IPS-20b (cell line): ENCODE measurements around the gene SFTPA2.
"Not testable (repeated sequence)": the region's sequence is repeated elsewhere in the genome, so short reads cannot be mapped to it uniquely, and the experiment has no call there.

Experiments
- H3K27ac ChIP-seq: one replicate; pipeline ENCODE4 v1.5.1; 2013; ENCODE audit warnings: low read length
- H3K27me3 ChIP-seq: 2 replicates; pipeline ENCODE4 v1.6.1; 2013; ENCODE audit warnings: mild to moderate bottlenecking, low read length, inconsistent platforms; ENCODE audit not compliant: insufficient read depth
- H3K36me3 ChIP-seq: 2 replicates; pipeline ENCODE4 v1.6.1; 2013; ENCODE audit warnings: low read depth, mild to moderate bottlenecking, inconsistent platforms, low read length, moderate library complexity; ENCODE audit not compliant: insufficient read depth
- H3K4me1 ChIP-seq: 2 replicates; pipeline ENCODE4 v1.6.1; 2013; ENCODE audit warnings: mild to moderate bottlenecking, control low read depth, inconsistent platforms, low read length, moderate library complexity; ENCODE audit not compliant: insufficient read depth
- H3K4me3 ChIP-seq: 2 replicates; pipeline ENCODE4 v1.5.1; 2013; ENCODE audit warnings: mild to moderate bottlenecking, low read length, inconsistent platforms
- H3K9ac ChIP-seq: 2 replicates; pipeline ENCODE4 v1.6.1; 2013; ENCODE audit warnings: low read depth, mild to moderate bottlenecking, inconsistent platforms, low read length, moderate library complexity
- H3K9me3 ChIP-seq: 2 replicates; pipeline ENCODE4 v1.6.1; 2013; ENCODE audit warnings: mild to moderate bottlenecking, low read depth, low read length, inconsistent platforms; ENCODE audit not compliant: insufficient read depth

Gene SFTPA2

DNA sequence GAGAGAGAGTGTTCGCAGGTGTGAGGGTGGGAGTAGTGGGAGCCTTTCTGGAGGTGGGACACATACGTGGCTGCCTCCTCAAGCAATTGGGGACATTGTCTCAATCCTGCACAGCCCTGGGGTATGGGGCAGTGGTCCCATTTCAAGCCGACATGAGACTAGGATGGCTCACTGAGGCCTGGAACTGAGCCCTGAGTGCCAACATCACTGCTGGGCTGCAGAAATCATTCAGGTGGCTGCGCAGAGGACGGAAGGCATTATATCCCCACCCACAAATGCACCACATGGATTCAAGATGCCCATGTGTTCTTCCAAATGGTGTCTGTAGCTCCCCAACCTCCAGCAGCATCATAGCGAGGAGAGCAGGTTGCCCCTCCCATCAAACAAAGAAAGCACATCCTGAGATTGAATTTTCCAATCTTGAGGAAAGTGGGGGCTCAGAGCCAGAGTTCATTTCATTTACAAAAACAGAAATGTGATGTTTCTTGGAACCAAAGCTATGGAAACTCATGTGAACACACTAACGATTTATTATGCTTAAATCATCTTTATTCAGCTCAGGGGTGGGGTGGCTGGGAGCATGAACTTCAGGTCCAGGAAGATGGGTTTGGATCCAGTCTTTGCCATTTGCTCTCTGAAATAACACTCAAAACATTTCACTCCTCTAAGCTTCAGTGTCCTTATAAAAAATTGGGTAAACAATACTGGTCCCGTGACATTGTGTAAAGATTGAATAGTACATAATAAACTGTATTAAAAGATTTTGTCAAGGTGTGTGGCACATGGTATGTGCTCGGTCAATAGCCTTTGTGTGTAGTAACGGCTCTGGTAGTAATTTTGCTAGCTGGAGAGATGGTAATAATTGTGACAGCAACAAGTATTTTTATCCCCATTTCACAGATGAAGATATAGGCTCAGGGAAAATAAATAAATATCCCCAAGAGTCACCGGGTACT is 4.6 kb downstream of the SFTPA2 start:
- no peaks in the 10 kb centered on the region; the same call in 1 of the 2 replicates for H3K4me1 ChIP-seq
- H3K9me3 ChIP-seq: no peaks in the 10 kb centered on the region
- peaks cover 6% of the 10 kb centered on the region; the same call in 1 of the 2 replicates for H3K27me3 ChIP-seq
- H3K36me3 ChIP-seq: no peaks in the 10 kb centered on the region
- H3K9ac ChIP-seq: no peak overlapping the region
- no peak overlapping the region for H3K4me3 ChIP-seq
- no peak overlapping the region for H3K27ac ChIP-seq

DNA sequence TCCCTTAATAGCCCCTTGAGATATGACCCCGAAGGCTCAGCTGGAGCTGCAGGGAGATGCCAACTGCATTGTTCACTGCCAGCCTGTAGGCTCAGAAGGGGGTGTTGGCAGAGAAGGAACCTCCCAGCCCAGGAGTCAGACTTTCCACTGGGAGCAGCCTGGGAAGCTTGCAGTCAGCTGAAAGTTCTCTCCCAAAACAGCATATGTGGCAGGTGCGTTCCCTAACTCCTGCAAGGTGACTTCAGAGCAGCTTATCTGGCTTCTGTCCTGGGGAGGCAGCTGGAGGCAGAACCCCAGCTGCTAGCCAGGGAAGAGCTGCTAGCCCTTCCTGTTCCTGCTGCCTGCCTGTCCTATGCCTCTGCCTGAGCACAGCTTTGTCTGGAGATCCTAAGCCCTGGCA is 8.1 kb downstream of the SFTPA2 start:
- H3K9ac ChIP-seq: no peak overlapping the region
- H3K36me3 ChIP-seq: no peaks in the 10 kb centered on the region
- no peak overlapping the region for H3K27ac ChIP-seq
- H3K4me3 ChIP-seq: no peak overlapping the region
- H3K9me3 ChIP-seq: no peaks in the 10 kb centered on the region
- peaks cover 6% of the 10 kb centered on the region for H3K27me3 ChIP-seq
- no peaks in the 10 kb centered on the region; the same call in 1 of the 2 replicates for H3K4me1 ChIP-seq

DNA sequence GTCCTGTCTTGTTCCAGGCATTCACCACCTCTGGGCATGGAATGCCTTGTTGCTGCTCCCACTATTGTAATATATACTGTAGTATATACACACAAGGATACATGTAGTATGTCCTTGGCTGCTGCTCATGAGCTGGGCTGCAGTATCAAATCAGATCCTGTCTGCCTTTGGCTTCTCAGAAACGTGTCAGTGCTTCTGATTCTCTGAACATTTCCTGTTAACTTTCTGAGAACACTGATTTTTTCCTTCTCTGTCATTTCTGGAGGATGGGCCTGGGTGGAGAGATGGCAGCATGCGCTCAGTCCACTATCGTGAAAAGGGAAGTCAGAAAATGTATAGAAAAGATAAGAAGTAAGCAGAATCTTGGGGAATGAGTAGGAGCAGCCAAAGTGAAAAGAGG is 12.2 kb downstream of the SFTPA2 start:
- Histone ChIP-seq H3K9ac (no peak overlapping the region), H3K27ac (no peak overlapping the region), H3K4me3 (no peak overlapping the region), H3K9me3 (no peaks in the 10 kb centered on the region), H3K4me1 (no peaks in the 10 kb centered on the region), H3K27me3 (peaks cover 6% of the 10 kb centered on the region), H3K36me3 (no peaks in the 10 kb centered on the region)

DNA sequence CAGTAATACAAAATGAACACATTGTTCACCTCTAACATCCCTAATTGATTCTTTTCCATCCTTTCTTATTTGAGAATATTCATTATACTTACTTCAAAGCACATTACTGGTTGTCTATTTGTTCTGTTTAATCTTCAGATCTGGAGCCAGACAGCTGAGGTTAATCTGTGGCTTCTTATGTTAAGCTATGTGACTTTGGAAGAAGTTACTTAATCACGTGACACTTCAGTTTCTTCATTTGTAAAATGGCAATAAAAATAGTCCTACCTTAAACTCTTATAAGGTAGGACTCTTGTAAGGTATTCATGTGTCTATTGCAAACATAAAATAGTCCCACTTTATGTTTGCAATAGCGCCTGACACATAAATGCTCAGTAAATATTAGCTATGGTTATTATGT is 13.1 kb downstream of the SFTPA2 start:
- not testable (repeated sequence) for H3K4me3 ChIP-seq, H3K27me3 ChIP-seq, H3K27ac ChIP-seq, H3K9me3 ChIP-seq, H3K4me1 ChIP-seq, H3K9ac ChIP-seq, H3K36me3 ChIP-seq

DNA sequence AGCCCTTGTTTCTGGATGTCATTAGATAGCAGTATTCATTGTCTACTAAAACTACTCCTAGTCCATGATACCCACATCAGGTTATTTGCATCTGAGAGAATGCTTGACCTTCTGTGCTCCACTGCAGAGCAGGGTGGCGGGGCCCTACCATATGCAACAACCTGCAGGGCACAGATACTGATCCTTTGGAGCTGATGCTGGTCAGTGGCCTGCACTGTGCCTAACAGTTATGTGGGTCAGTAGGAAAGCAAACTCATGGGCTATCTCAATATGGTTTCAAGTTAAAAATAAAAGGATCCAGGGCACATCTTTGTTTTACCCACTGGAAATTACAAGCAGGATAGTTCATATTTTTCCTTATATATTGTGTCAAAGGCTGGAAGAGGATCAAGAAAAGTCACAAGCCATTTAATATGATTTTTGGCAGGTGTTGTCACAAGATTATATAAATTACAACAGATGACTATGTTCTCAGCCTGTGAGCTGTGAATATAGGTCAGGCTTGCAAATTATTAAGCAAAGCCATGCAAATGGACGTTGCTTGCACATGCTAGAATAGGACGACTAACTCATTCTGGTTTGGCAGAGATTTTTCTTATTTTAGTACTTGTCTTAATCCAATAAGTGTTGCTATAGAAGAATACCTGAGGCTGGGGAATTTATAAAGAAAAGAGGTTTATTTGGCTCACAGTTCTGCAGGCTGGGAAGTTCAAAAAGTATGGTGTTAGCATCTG is 15.1 kb downstream of the SFTPA2 start:
- H3K27me3 ChIP-seq, H3K4me3 ChIP-seq, H3K4me1 ChIP-seq, H3K9ac ChIP-seq, H3K36me3 ChIP-seq, H3K27ac ChIP-seq, H3K9me3 ChIP-seq: not testable (repeated sequence)

DNA sequence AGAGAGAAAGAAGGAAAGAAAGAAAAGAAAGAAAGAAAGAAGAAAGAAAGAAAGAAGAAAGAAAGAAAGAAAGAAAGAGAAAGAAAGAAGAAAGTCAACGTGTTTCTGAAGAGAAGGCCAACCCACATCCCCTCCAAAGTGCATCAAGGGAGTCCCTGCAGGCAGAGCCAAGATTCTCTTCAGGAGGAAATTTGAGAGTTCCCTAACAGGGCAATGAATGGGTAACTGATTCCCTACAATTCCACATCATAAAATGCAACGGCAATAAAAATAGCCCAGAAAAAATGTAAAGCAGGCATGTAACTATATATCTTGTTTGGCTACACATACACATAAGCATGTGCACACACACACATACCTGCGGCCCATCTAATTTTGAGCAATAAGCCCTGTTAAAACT is 15.8 kb downstream of the SFTPA2 start:
- not testable (repeated sequence) for H3K9me3 ChIP-seq, H3K9ac ChIP-seq

DNA sequence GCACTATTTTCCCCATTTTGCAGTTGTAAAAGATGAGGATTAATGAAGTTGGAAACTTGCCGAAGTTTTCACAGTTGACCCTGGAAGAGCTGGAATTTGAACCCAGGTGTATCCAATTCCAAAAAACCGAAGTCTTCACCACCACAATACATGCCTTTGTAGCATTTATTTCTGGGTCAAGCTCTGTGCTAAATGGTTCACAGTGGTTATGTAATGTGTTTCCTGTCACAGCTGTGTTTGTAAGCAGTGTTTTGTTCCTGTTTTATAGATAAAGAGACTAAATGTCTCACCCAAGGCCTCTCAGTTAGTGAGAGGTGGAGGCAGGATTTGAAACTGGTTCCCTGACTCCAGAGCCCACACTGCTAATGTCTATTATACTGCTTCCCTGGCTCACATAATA is 17.6 kb downstream of the SFTPA2 start:
- Histone ChIP-seq H3K4me3 (no peak overlapping the region), H3K27ac (no peak overlapping the region), H3K27me3 (no peaks in the 10 kb centered on the region), H3K9me3 (no peaks in the 10 kb centered on the region), H3K9ac (no peak overlapping the region), H3K36me3 (no peaks in the 10 kb centered on the region), H3K4me1 (no peaks in the 10 kb centered on the region)

More for the DNA sequence above, 15.8 kb downstream of the SFTPA2 start:
- H3K4me3 ChIP-seq, H3K27ac ChIP-seq, H3K4me1 ChIP-seq, H3K36me3 ChIP-seq, H3K27me3 ChIP-seq: not testable (repeated sequence)

DNA sequence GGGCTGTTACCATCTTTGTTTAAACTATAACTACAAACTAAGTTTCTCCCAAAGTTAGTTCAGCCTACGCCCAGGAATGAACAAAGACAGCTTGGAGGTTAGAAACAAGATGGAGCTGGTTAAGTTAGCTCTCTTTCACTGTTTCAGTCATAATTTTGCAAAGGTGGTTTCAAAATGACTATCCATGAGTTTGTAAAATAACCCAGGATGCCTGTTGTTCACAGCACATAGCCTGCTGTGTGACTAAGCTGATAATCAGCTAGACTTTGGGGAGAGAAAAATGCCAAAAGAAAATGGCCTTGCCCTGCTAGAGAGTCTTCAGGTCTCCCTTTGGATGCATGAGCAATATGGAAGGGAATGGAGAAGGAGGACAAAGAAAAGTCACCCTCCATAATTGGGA is 19.3 kb downstream of the SFTPA2 start:
- H3K4me3 ChIP-seq, H3K36me3 ChIP-seq, H3K9me3 ChIP-seq, H3K9ac ChIP-seq, H3K4me1 ChIP-seq, H3K27ac ChIP-seq, H3K27me3 ChIP-seq: not testable (repeated sequence)

DNA sequence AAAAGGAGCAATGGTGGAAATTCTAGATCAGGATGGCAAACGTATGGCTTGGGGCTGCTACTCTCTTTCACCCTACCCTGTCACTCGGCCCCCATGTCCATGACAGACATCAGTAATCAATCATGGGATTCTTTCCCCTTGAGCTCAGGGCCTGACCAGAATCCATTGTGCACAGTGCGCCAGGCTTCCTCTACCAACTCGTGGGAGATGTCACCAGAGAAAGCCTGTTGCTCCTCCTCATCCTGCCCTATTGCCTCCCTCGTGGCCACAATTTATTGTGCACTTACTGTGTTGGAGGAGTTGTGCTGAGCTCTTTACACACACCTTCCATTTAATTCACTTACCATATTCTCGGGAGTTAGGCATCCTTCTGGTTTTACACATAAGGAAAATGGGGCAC is 21.9 kb downstream of the SFTPA2 start:
- not testable (repeated sequence) for H3K36me3 ChIP-seq, H3K27ac ChIP-seq, H3K4me1 ChIP-seq, H3K4me3 ChIP-seq, H3K27me3 ChIP-seq, H3K9ac ChIP-seq, H3K9me3 ChIP-seq

DNA sequence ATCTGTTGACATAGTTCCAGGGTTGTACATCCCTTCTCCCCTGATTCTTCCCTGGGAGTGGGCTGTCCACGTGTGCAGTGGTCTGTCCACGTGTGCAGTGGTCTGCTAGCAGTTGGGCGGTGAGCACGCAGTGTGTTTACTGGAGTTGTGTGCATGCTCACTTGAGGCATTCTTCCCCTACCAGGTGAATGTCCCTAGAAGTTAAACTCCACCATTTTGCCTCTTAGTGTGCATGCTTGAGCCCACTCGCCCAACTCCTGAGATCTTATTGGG is 26.4 kb downstream of the SFTPA2 start:
- not testable (repeated sequence) for H3K9me3 ChIP-seq, H3K4me1 ChIP-seq, H3K36me3 ChIP-seq, H3K9ac ChIP-seq, H3K27me3 ChIP-seq, H3K4me3 ChIP-seq, H3K27ac ChIP-seq

DNA sequence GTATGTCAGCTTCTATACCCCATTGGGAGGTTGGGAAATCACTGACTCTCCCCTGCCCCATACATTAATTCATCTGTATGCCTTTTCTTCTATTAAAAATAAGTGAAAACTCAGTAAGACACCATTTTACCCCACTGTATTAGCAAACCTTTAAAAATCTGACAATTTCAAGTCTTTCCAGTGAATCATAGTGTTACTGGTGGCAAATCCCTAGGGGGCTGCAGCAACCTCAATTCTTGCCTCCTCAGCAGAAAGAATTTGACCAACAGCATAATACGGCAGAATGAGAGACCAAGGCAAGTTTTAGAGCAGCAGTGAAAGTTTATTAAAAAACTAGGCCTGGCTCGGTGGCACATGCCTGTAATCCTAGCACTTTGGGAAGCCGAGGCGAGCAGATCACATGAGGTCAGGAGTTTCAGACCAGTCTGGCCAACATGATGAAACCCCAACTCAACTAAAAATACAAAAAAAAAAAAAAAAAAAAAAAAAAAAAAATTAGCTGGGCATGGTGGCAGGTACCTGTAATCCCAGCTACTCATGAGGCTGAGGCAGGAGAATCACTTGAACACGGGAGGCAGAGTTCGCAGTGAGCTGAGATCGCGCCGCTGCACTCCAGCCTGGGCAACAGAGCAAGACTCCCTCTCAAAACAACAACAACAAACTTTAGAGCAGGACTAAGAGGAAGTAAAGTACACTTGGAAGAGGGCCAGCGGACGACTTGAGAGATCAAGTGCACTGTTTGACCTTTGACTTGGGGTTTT is 26.9 kb downstream of the SFTPA2 start:
- H3K4me1 ChIP-seq, H3K36me3 ChIP-seq: not testable (repeated sequence)

DNA sequence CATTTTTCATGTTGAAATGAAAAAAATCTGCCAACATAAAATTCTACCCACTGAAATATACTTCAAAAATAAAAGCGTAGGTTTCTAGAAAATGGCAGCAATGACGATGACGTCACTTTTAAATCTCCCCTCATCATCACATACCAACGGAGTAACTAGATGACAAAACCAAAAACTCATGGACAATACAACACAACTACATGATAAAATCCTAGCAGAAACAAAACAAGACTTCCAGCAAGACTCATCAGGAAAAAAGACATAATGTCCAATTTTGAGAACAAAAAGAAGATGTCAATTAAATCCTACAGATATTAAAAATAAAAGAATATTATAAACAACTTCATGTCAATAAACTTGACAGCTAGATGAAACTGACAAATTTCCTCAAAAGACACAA is 31.9 kb downstream of the SFTPA2 start:
- H3K9me3 ChIP-seq, H3K27ac ChIP-seq, H3K4me1 ChIP-seq, H3K27me3 ChIP-seq, H3K9ac ChIP-seq, H3K4me3 ChIP-seq, H3K36me3 ChIP-seq: not testable (repeated sequence)

More for the DNA sequence above, 26.9 kb downstream of the SFTPA2 start:
- H3K27ac ChIP-seq, H3K9ac ChIP-seq, H3K27me3 ChIP-seq, H3K4me3 ChIP-seq, H3K9me3 ChIP-seq: not testable (repeated sequence)
